ENCODE data around the gene CDC34. TPM values are rescaled to one million over a fixed set of nuclear protein-coding genes. Genes with fewer than 3 reads are reported as not detected.

The CDC34 gene
- total and polyA plus RNA-seq, 2 of the 8 experiments (the other 6 are each of a cell fraction or from before 2014, with no cell fraction given) = 95.9 to 129 TPM

- Histone ChIP-seq H2BK15ac (ENCODE audit: low read length) (no peak overlapping the region; the same call in 1 of the 2 replicates), H3K79me1 (ENCODE audit: low read depth, low read length) (no peaks in the 10 kb centered on the region), H3K14ac (ENCODE audit: insufficient read length) (no peak overlapping the region), H3K36me3 (ENCODE audit: control insufficient read depth in 2 of 4, insufficient read depth in 4 of 4, low read length in 3 of 4) (peaks cover 0 to 3% (median 0%) of the 10 kb centered on the region in 4 experiments; a peak in 1 of 8 replicates), H3K23me2 (ENCODE audit: low read depth, low read length) (peaks cover 13% of the 10 kb centered on the region; the same call in 1 of the 2 replicates), H3K27me3 (replicated peaks in 1 of 4; ENCODE audit: control insufficient read depth in 3 of 4, extremely low read depth in 1 of 4, insufficient read depth in 3 of 4, low read length in 3 of 4) (peaks cover 10 to 13% (median 10%) of the 10 kb centered on the region in 4 experiments), H2BK120ac (replicated peaks; ENCODE audit: low read depth, low read length) (no peak overlapping the region), H3K23ac (ENCODE audit: insufficient read length) (no peak overlapping the region), H3K4ac (replicated peaks; ENCODE audit: insufficient read length, low read depth, low read length) (no peak overlapping the region), H4K8ac (ENCODE audit: extremely low read depth, insufficient read depth, low read length) (no peak overlapping the region; the same call in 1 of the 2 replicates), H3K18ac (ENCODE audit: extremely low read depth, low read length) (no peak overlapping the region), H3K56ac (replicated peaks; ENCODE audit: insufficient read length, low read depth, low read length) (no peak overlapping the region), H4K91ac (replicated peaks; ENCODE audit: insufficient read length, low read length) (no peak overlapping the region), H2BK12ac (ENCODE audit: low read depth, low read length) (peak overlapping the region; percentile 43; the same call in 1 of the 2 replicates), H2AFZ (ENCODE audit: low read length) (no peak overlapping the region), H2BK20ac (ENCODE audit: low read length) (peak overlapping the region; percentile 48; the same call in 1 of the 2 replicates), H3K79me2 (ENCODE audit: control insufficient read depth in 1 of 2, insufficient read depth in 2 of 2, low read length in 2 of 2) (no peaks in the 10 kb centered on the region), H3K9me3 (ENCODE audit: insufficient read depth in 2 of 2, low read depth in 1 of 2, low read length in 1 of 2) (peaks cover 0 to 2% of the 10 kb centered on the region in 2 experiments; a peak in 1 of 4 replicates), H4K20me1 (replicated peaks in 1 of 2; ENCODE audit: control insufficient read depth in 1 of 2, insufficient read depth in 2 of 2, low read length in 2 of 2) (peaks cover 0 to 4% of the 10 kb centered on the region in 2 experiments), H3K27ac (ENCODE audit: low read depth, low read length) (no peak overlapping the region), H4K5ac (ENCODE audit: insufficient read length, low read depth, low read length) (no peak overlapping the region), H2BK5ac (ENCODE audit: low read depth, low read length) (peak overlapping the region; percentile 52; the same call in 1 of the 2 replicates), H3K9ac (replicated peaks in 1 of 4; ENCODE audit: extremely low read depth in 1 of 4, low read depth in 3 of 4, low read length in 3 of 4) (no peak overlapping the region), H2AK5ac (ENCODE audit: low read depth, low read length) (no peak overlapping the region), H3K4me2 (ENCODE audit: insufficient read depth in 1 of 2, low read depth in 2 of 2, low read length in 2 of 2) (no peak overlapping the region), H3K4me1 (replicated peaks in 1 of 4; ENCODE audit: control insufficient read depth in 3 of 4, insufficient read depth in 4 of 4, low read length in 3 of 4) (peaks cover 0 to 13% (median 9%) of the 10 kb centered on the region in 4 experiments; a peak in 5 of 7 replicates), H3K4me3 (ENCODE audit: extremely low read depth in 1 of 4, insufficient read depth in 2 of 4, low read depth in 3 of 4, low read length in 4 of 4) (no peak overlapping the region)
- POLR2A ChIA-PET (ENCODE audit: partially characterized antibody) = interaction anchor here (0.5 to 0.6 kb wide), 2 partner anchors 68 to 1880 kb away, joined by 3 read pairs; no protein-coding TSS in a partner anchor
- CTCF ChIA-PET (ENCODE audit: partially characterized antibody) = interaction anchor here (0.9 to 3.7 kb wide), 5 partner anchors 11 to 146 kb away, joined by 3 to 21 read pairs (median 3); no protein-coding TSS in a partner anchor
- 93% methylated on average over 14 of the region's 23 CpGs; no CpG with 5 or more reads in 1 of the 2 experiments for WGBS, 2 experiments (ENCODE audit: extremely low coverage in 1 of 2, insufficient coverage in 1 of 2, insufficient read length in 1 of 2, insufficient replicate concordance in 2 of 2, low coverage in 1 of 2, low lambda C conversion rate in 2 of 2, missing lambda C conversion rate in 1 of 2)
- FAIRE-seq (no peak), DNase-seq (ENCODE audit: low read depth in 1 of 2, low spot score in 2 of 2) (no peak)
- TF ChIP-seq GABPA (IDR thresholded peaks at IDR 0.05; ENCODE audit: borderline replicate concordance, insufficient read depth, low read length) = no peak
- no peak for TF ChIP-seq BRCA1 (IDR thresholded peaks at IDR 0.05; ENCODE audit: low read depth, low read length)
- no peak for TF ChIP-seq HDAC6 (IDR thresholded peaks at IDR 0.05; ENCODE audit: low read depth, low read length)
Measured at GRCh38 chr19:493391-494170, 38.0 kb upstream of the CDC34 start.

All from H1 (cell line).